GM12878 (cell line): ENCODE measurements around the gene DCAF5. TPM values are rescaled to one million over a fixed set of nuclear protein-coding genes. Genes with fewer than 3 reads are reported as not detected.

Experiments
- ATAC-seq: fragments of 200-7000 bp; cut with Tn5 transposase; 3 replicates; pipeline ENCODE4 v1.9.1; 2020; ENCODE audit warnings: mild to moderate bottlenecking, moderate library complexity
- BruUV-seq: library from RNA; stranded (reverse); fragments of 400-500 nt; replicated peaks from 2 replicates; lab custom pipeline; 2021; lab: Mats Ljungman, UMichigan
- CTCF ChIA-PET: fragments of 300-600 bp; sonication (Branson Sonifier 250); formaldehyde crosslinking; extraction: SDS; loops from one replicate; lab custom pipeline; 2021; ENCODE audit warnings: inconsistent platforms; lab: Yijun Ruan, JAX
- POLR2A ChIA-PET: fragments of 350-600 bp; formaldehyde crosslinking; extraction: SDS; loops from one replicate; lab custom pipeline; 2021; ENCODE audit warnings: inconsistent platforms; lab: Charles Lee
- RAD21 ChIA-PET: fragments of 300-600 bp; sonication (Branson Sonifier 250); formaldehyde crosslinking; loops from one replicate; lab custom pipeline; 2023; ENCODE audit warnings: antibody characterized with exemption; ENCODE audit not compliant: unreplicated experiment; lab: Charles Lee
- SMC1A ChIA-PET: fragments of 300-600 bp; sonication (Branson Sonifier 250); formaldehyde crosslinking; loops from one replicate; lab custom pipeline; 2023; ENCODE audit not compliant: unreplicated experiment, uncharacterized antibody; lab: Charles Lee
- DNase-seq: peaks from one replicate; pipeline ENCODE4 v3.0.0-alpha.2; 2011; ENCODE audit warnings: low read depth, low spot score
- FAIRE-seq: peaks from 3 replicates; lab custom pipeline; 2011; peaks lifted over from hg19 to GRCh38; lab: Jason Lieb, UNC
- H2AFZ ChIP-seq: 2 replicates; pipeline ENCODE4 v1.6.0; 2011; ENCODE audit warnings: low read depth, low read length, control low read depth; ENCODE audit not compliant: control insufficient read depth
- H3K27ac ChIP-seq: 2 replicates; pipeline ENCODE4 v1.5.1; 2011; ENCODE audit warnings: control low read depth; ENCODE audit not compliant: control insufficient read depth, insufficient read depth
- H3K27me3 ChIP-seq, 2 experiments: replicated peaks in 1 of 2; 2 replicates each; pipeline versions ENCODE4 v1.6.0 to v1.6.1; 2011; ENCODE audit warnings: low read length in 1 of 2; ENCODE audit not compliant: control insufficient read depth in 2 of 2, insufficient read depth in 2 of 2
- H3K36me3 ChIP-seq, 2 experiments: 2 replicates each; pipeline ENCODE4 v1.5.1; 2011; ENCODE audit warnings: low read length in 1 of 2; ENCODE audit not compliant: control insufficient read depth in 2 of 2, insufficient read depth in 2 of 2
- H3K4me1 ChIP-seq: 2 replicates; pipeline ENCODE4 v1.6.1; 2011; ENCODE audit warnings: mild to moderate bottlenecking, low read length, moderate library complexity, mixed read lengths; ENCODE audit not compliant: control insufficient read depth, insufficient read depth
- H3K4me2 ChIP-seq: 2 replicates; pipeline ENCODE4 v1.6.0; 2011; ENCODE audit warnings: control low read depth; ENCODE audit not compliant: control insufficient read depth, insufficient read depth
- H3K4me3 ChIP-seq: fragments of 200-600 bp; sonication (generic); 2 replicates; pipeline ENCODE4 v1.5.1; 2016
- H3K79me2 ChIP-seq: 2 replicates; pipeline ENCODE4 v1.6.0; 2011; ENCODE audit warnings: low read length; ENCODE audit not compliant: control insufficient read depth, insufficient read depth
- H3K9ac ChIP-seq: 2 replicates; pipeline ENCODE4 v1.8.0; 2011; ENCODE audit warnings: low read length, control low read depth, mixed read lengths; ENCODE audit not compliant: control insufficient read depth, insufficient read depth
- H3K9me3 ChIP-seq: replicated peaks from 3 replicates; pipeline ENCODE4 v1.5.1; 2011; ENCODE audit warnings: mild to moderate bottlenecking, low read length; ENCODE audit not compliant: control insufficient read depth, insufficient read depth
- H4K20me1 ChIP-seq: 2 replicates; pipeline ENCODE4 v1.6.0; 2011; ENCODE audit not compliant: control insufficient read depth, insufficient read depth
- BMI1 ChIP-seq: fragments of 450-650 bp; IDR thresholded peaks from 2 replicates; pipeline ENCODE4 v1.6.1; 2016; ENCODE audit warnings: mild to moderate bottlenecking, moderate library complexity, borderline replicate concordance
- CEBPZ ChIP-seq: fragments of 150-350 bp; IDR thresholded peaks from 2 replicates; pipeline ENCODE4 v1.6.1; 2016; ENCODE audit warnings: low read depth, low read length
- FOXK2 ChIP-seq: fragments of 450-650 bp; IDR thresholded peaks from 2 replicates; pipeline ENCODE4 v1.6.1; 2017; ENCODE audit warnings: mild to moderate bottlenecking, moderate library complexity
- GABPA ChIP-seq: IDR thresholded peaks from 2 replicates; pipeline ENCODE4 v1.6.1; 2014; ENCODE audit warnings: antibody characterized with exemption, low read depth, mild to moderate bottlenecking, inconsistent platforms
- GATAD2B ChIP-seq: fragments of 450-650 bp; conservative IDR thresholded peaks from 2 replicates; pipeline ENCODE4 v1.6.1; 2017; ENCODE audit warnings: low read depth, mild to moderate bottlenecking, moderate library complexity
- HCFC1 ChIP-seq: fragments of 150-350 bp; IDR thresholded peaks from 2 replicates; pipeline ENCODE4 v1.6.1; 2014; ENCODE audit warnings: low read length
- NR2C1 ChIP-seq: fragments of 450-650 bp; IDR thresholded peaks from 2 replicates; pipeline ENCODE4 v1.6.1; 2017; ENCODE audit warnings: antibody characterized with exemption, mild to moderate bottlenecking, moderate library complexity
- RELA ChIP-seq: fragments of 450-650 bp; IDR thresholded peaks from 2 replicates; pipeline ENCODE4 v1.8.0; 2014; ENCODE audit warnings: borderline replicate concordance; ENCODE audit not compliant: partially characterized antibody
- WGBS: methylation state at CpG from one replicate; pipeline ENCODE4 v1.1.6; 2016; ENCODE audit warnings: low lambda C conversion rate; ENCODE audit not compliant: insufficient replicate concordance, insufficient coverage; ENCODE audit errors: missing lambda C conversion rate; 5-methylcytosine and 5-hydroxymethylcytosine counted together
- in situ Hi-C: fragments of 300-500 bp; cut with MboI; formaldehyde crosslinking; loops from 9 replicates; pipeline ENCODE4 v1.14.3; 2018; ENCODE audit warnings: mixed read lengths
- intact Hi-C: fragments of 100-400 bp; cut with micrococcal nuclease; formaldehyde crosslinking; loops from one replicate; pipeline ENCODE4 v1.14.2; 2022; ENCODE audit not compliant: unreplicated experiment
- polyA plus RNA-seq, 11 experiments: library from polyadenylated mRNA; depleted of rRNA in 4 of 11; unstranded in 6 of 11; stranded (reverse) in 5 of 11; fragments of >200 nt; fragmentation: Nextera tagmentation in 4 of 11; fragmentation: Illumina TruSeq in 1 of 11; extraction: Ambion mirVana in 4 of 11; extraction: Trizol in 1 of 11; gene quantifications; 1 replicate in 1 of 11; 2 replicates in 10 of 11; pipeline versions ENCODE4 v1.2.1 to v1.2.3, GENCODE V29; 2011 to 2016; ENCODE audit warnings: inconsistent platforms in 2 of 11, missing spikeins in 2 of 11, low read depth in 1 of 11
- total RNA-seq, 4 experiments: library from RNA; depleted of rRNA in 3 of 4; stranded (reverse); fragments of >200 nt in 3 of 4; fragmentation: Illumina TruSeq in 1 of 4; extraction: Trizol in 1 of 4; gene quantifications; 2 replicates each; pipeline versions ENCODE4 v1.2.1 to v1.2.3, GENCODE V29; 2013 to 2021
- TF ChIP-seq, protein P1 (sequence below): fragments of 450-650 bp; IDR thresholded peaks from 2 replicates; pipeline ENCODE4 v1.6.1; 2017; ENCODE audit warnings: mild to moderate bottlenecking, moderate library complexity
- TF ChIP-seq, protein P2 (sequence below): fragments of 450-650 bp; IDR thresholded peaks from 2 replicates; pipeline ENCODE4 v1.6.1; 2016; ENCODE audit warnings: mild to moderate bottlenecking, moderate library complexity, borderline replicate concordance

The DCAF5 gene
- total and polyA plus RNA-seq, 10 of the 15 experiments (the other 5 are each of a cell fraction or from before 2014, with no cell fraction given): 6.8 to 38.1 (median 19.1) TPM

GRCh38 chr14:69152902-69153151 lies at the start of gene DCAF5 (continued):
- TF ChIP-seq, protein P1, sequence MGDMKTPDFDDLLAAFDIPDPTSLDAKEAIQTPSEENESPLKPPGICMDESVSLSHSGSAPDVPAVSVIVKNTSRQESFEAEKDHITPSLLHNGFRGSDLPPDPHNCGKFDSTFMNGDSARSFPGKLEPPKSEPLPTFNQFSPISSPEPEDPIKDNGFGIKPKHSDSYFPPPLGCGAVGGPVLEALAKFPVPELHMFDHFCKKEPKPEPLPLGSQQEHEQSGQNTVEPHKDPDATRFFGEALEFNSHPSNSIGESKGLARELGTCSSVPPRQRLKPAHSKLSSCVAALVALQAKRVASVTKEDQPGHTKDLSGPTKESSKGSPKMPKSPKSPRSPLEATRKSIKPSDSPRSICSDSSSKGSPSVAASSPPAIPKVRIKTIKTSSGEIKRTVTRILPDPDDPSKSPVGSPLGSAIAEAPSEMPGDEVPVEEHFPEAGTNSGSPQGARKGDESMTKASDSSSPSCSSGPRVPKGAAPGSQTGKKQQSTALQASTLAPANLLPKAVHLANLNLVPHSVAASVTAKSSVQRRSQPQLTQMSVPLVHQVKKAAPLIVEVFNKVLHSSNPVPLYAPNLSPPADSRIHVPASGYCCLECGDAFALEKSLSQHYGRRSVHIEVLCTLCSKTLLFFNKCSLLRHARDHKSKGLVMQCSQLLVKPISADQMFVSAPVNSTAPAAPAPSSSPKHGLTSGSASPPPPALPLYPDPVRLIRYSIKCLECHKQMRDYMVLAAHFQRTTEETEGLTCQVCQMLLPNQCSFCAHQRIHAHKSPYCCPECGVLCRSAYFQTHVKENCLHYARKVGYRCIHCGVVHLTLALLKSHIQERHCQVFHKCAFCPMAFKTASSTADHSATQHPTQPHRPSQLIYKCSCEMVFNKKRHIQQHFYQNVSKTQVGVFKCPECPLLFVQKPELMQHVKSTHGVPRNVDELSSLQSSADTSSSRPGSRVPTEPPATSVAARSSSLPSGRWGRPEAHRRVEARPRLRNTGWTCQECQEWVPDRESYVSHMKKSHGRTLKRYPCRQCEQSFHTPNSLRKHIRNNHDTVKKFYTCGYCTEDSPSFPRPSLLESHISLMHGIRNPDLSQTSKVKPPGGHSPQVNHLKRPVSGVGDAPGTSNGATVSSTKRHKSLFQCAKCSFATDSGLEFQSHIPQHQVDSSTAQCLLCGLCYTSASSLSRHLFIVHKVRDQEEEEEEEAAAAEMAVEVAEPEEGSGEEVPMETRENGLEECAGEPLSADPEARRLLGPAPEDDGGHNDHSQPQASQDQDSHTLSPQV: no peak

- ChIA-PET POLR2A (no interaction called here), CTCF (interaction anchor here (2.2 kb wide), 1 partner anchor 43 kb away, joined by 7 read pairs; no protein-coding TSS in a partner anchor), RAD21 (interaction anchor here (1.5 kb wide), 1 partner anchor 10 kb away, joined by 5 read pairs; no protein-coding TSS in a partner anchor), SMC1A (no interaction called here)
- DNase-seq: no peak
- Histone ChIP-seq H3K4me1 (no peaks in the 10 kb centered on the region), H3K4me3 (no peak overlapping the region), H3K79me2 (no peaks in the 10 kb centered on the region), H4K20me1 (no peaks in the 10 kb centered on the region), H3K9ac (no peak overlapping the region), H3K27ac (no peak overlapping the region), H3K4me2 (no peak overlapping the region), H3K27me3 (no peaks in the 10 kb centered on the region), H3K36me3 (no peaks in the 10 kb centered on the region), H3K9me3 (no peaks in the 10 kb centered on the region), H2AFZ (no peak overlapping the region)
- BruUV-seq: no TSS peak
- WGBS: 94% methylated on average over 10 of the region's 10 CpGs
- FAIRE-seq: peak; percentile 41
- intact Hi-C loops (no loop called here), in situ Hi-C loops (no loop called here)
- no peak for ATAC-seq
- TF ChIP-seq FOXK2: no peak
- no peak for TF ChIP-seq GABPA
- TF ChIP-seq CEBPZ: no peak
- no peak for TF ChIP-seq BMI1
- no peak for TF ChIP-seq NR2C1
- TF ChIP-seq GATAD2B: no peak
- TF ChIP-seq HCFC1: no peak
- TF ChIP-seq, protein P2, sequence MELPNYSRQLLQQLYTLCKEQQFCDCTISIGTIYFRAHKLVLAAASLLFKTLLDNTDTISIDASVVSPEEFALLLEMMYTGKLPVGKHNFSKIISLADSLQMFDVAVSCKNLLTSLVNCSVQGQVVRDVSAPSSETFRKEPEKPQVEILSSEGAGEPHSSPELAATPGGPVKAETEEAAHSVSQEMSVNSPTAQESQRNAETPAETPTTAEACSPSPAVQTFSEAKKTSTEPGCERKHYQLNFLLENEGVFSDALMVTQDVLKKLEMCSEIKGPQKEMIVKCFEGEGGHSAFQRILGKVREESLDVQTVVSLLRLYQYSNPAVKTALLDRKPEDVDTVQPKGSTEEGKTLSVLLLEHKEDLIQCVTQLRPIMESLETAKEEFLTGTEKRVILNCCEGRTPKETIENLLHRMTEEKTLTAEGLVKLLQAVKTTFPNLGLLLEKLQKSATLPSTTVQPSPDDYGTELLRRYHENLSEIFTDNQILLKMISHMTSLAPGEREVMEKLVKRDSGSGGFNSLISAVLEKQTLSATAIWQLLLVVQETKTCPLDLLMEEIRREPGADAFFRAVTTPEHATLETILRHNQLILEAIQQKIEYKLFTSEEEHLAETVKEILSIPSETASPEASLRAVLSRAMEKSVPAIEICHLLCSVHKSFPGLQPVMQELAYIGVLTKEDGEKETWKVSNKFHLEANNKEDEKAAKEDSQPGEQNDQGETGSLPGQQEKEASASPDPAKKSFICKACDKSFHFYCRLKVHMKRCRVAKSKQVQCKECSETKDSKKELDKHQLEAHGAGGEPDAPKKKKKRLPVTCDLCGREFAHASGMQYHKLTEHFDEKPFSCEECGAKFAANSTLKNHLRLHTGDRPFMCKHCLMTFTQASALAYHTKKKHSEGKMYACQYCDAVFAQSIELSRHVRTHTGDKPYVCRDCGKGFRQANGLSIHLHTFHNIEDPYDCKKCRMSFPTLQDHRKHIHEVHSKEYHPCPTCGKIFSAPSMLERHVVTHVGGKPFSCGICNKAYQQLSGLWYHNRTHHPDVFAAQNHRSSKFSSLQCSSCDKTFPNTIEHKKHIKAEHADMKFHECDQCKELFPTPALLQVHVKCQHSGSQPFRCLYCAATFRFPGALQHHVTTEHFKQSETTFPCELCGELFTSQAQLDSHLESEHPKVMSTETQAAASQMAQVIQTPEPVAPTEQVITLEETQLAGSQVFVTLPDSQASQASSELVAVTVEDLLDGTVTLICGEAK: no peak
- TF ChIP-seq RELA: no peak
These were observed 46.9 kb upstream of the DCAF5 start for GRCh38 chr14:69199786-69200185.
